HFF-Myc (cell line): Measurements from ENCODE around the gene ZCCHC14.
"Not testable (repeated sequence)": the region's sequence is repeated elsewhere in the genome, so short reads cannot be mapped to it uniquely, and the experiment has no call there.

Source experiments
- DNase-seq: peaks from one replicate; pipeline ENCODE4 v3.0.0-alpha.2; 2011; ENCODE audit warnings: low read depth; ENCODE audit errors: extremely low read depth
- H3K4me3 ChIP-seq: replicated peaks from 2 replicates; pipeline ENCODE4 v1.5.1; 2011; ENCODE audit warnings: low read depth, mild to moderate bottlenecking, control low read depth, low read length
- TF ChIP-seq, protein P1 (sequence below): IDR thresholded peaks from 2 replicates; pipeline ENCODE4 v1.5.1; 2012; ENCODE audit warnings: mild to moderate bottlenecking, low read depth, low read length, control low read depth; ENCODE audit errors: missing control alignments

The ZCCHC14 gene

GRCh38 chr16:87486282-87486681 is 6.5 kb downstream of the ZCCHC14 start:
- DNase-seq, result no peak
- H3K4me3 ChIP-seq, result no peak overlapping the region
- TF ChIP-seq, protein P1, sequence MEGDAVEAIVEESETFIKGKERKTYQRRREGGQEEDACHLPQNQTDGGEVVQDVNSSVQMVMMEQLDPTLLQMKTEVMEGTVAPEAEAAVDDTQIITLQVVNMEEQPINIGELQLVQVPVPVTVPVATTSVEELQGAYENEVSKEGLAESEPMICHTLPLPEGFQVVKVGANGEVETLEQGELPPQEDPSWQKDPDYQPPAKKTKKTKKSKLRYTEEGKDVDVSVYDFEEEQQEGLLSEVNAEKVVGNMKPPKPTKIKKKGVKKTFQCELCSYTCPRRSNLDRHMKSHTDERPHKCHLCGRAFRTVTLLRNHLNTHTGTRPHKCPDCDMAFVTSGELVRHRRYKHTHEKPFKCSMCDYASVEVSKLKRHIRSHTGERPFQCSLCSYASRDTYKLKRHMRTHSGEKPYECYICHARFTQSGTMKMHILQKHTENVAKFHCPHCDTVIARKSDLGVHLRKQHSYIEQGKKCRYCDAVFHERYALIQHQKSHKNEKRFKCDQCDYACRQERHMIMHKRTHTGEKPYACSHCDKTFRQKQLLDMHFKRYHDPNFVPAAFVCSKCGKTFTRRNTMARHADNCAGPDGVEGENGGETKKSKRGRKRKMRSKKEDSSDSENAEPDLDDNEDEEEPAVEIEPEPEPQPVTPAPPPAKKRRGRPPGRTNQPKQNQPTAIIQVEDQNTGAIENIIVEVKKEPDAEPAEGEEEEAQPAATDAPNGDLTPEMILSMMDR, result no peak

GRCh38 chr16:87485792-87486191 is 7.0 kb downstream of the ZCCHC14 start:
- H3K4me3 ChIP-seq, DNase-seq: not testable (repeated sequence)

- no peak for DNase-seq
- H3K4me3 ChIP-seq, result no peak overlapping the region
- TF ChIP-seq, protein P1, result no peak
Measured at GRCh38 chr16:87484487-87485331, 8.1 kb downstream of the ZCCHC14 start.

DNA sequence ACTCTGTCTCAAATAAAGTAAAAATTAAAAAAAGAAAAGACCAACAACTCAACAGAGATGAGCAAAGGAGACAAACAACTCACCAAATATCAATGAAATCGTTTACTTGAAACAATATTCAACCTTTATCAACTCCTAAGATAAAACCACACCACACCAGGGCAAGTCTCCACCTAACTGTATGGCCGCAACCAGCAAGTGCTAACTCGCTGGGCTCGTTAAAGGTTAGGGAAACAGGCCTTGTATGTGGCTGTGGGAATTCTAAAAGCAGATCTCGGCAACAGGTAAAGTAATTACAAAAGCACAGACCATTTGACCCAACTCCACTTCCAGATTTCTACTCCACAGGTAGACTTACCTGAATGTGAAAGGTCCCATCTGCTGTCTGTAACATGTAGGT is 9.3 kb downstream of the ZCCHC14 start:
- H3K4me3 ChIP-seq, result no peak overlapping the region
- DNase-seq, result no peak
- TF ChIP-seq, protein P1, result no peak

GRCh38 chr16:87482670-87483069 is 10.2 kb downstream of the ZCCHC14 start:
- H3K4me3 ChIP-seq, DNase-seq: not testable (repeated sequence)

DNA sequence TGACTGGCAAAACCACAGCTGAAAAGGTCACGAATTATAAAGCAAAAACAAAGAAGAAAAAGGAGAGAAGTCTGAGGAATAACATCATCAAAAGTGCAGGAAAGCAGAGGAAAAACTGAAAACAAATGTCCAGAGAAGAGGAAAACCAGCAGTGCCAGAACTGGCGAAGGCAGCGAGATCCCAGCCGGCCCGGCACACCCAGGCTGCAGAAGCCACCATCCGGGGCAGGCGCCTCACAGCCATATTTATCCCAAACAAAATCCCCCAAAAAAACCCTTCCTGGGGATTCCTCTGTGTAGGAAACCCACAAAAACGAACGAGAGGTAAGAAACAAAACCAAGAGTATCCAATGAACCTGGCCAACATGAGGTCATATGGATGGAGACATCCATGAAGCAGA is 10.6 kb downstream of the ZCCHC14 start:
- H3K4me3 ChIP-seq, result no peak overlapping the region
- DNase-seq, result no peak
- TF ChIP-seq, protein P1, result no peak

GRCh38 chr16:87481711-87482110 is 11.1 kb downstream of the ZCCHC14 start:
- H3K4me3 ChIP-seq, DNase-seq: not testable (repeated sequence)

DNA sequence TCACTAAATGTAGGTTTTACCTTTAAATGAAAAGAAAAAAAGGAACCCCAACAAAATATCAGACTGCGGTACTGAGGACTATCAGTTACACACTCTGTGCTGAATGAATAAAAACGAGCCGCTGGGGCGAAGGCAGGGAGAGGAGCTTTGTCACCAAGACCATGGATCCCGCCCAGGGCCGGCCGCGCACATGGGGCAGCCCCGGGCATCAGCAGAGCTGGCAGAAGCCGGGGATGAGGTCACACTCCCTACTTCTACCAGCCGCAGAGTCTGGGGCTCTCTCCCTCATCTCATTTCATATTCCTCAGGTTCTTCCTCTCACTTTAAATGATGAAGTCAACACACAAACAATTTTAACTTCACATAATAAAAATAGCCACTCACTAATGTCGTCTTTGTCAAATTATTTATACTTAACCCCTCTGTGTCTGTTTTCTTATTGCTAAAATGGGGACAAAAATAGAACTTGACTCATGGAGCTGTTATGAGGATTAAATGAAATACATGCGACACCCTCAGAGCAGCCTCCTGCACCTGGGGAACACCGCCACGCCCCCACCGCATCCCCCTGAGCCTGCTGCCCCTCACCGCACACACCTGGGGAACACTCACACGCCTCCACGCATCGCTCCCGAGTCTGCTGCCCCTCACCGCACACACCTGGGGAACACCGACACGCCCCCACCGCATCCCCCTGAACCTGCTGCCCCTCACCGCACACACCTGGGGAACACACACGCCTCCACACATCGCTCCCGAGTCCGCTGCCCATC is 15.4 kb downstream of the ZCCHC14 start:
- not testable (repeated sequence) for H3K4me3 ChIP-seq, DNase-seq

GRCh38 chr16:87474566-87474996 is 18.2 kb downstream of the ZCCHC14 start:
- TF ChIP-seq, protein P1, result no peak
- H3K4me3 ChIP-seq, result no peak overlapping the region
- no peak for DNase-seq
